ENCODE measurements around the gene TMEM72.

The TMEM72 gene

DNA sequence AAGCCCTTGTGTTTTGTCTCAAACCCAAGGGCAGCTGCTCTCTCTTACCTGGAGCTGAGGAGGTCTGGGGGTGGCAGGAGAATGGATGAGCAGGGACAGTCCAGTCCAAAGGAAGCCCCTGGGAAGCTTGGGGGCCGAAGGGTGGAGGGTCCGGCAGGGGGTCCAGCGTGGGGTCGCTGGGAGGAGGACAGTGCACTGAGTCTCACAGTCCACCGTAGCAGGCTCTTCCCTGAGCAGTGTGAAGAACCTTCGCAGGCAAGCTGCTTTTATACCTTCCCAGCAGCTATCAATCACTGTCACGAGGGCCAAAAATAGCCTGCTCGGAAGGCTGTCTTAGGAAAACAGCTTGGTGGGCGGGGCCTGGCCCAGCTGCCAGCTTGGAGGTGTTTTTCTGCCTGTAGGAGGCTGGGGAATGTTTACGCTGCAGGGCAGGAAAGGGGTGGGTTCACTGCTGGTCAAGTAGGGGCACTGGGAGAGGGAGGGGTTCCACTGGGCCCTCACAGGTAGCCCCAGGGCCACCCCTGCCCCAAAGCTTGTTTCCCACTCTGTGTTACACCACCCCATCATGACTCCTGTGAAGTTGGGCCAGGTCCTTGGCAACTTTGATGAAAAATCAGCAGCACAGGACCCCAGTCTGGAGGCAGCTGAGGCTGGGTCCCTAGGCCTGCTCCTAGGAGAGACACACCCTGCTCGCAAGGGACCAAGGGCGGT lies 67.6 kb downstream of the TMEM72 start, which contains the start of gene DEPP1:
Gene DEPP1 (minus strand): TSS at position 240 of the 711 bp plus-strand sequence. CDS start 779 bp downstream, outside the sequence.
- DNase-seq (ENCODE audit: low read depth, low spot score): peak; percentile 99

DNA sequence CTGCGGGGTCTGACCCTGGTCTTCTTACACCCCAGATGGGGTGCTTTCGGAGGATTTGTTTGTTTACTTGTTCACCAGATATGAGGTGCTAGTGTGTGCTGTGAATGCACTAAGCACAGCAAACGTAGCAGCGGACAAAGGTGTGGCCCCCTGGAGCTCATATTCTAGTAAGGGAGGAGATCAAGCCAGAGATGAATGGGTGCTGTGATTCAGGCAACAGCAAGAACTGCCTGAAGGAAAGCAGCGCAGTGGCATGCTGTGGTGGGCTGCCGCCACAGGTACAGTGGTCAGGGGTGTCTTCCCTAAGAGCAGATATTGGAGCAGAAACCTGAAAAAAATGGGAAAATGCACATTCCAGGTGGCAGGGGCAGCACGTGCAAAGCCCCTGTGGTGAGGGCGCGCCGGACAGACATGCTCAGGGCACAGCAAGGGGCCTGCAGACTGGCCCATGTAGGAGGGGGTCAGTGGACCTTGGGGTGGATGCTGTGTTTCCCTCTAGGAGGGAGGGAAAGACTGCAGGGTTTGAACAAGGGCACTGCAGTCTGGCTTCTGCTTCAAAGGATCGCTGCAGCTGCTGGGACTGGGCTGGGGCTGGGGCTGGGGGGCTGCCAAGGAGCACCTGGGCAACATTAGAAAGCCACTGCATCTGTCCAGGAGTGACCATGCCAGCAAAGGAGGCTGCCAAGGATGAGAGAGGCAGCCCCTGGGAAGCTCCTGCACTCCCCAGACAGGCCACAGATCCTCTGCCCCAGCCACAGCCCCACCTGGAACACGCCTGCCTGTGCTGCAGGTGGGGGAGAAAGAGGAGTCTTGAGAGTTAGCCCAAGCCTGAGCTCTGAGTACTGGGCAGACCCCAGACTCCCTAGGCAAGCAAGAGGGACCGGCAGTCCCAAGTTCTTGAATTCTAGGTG lies 68.4 kb downstream of the TMEM72 start:
- DNase-seq (ENCODE audit: low read depth, low spot score): no peak

DNA sequence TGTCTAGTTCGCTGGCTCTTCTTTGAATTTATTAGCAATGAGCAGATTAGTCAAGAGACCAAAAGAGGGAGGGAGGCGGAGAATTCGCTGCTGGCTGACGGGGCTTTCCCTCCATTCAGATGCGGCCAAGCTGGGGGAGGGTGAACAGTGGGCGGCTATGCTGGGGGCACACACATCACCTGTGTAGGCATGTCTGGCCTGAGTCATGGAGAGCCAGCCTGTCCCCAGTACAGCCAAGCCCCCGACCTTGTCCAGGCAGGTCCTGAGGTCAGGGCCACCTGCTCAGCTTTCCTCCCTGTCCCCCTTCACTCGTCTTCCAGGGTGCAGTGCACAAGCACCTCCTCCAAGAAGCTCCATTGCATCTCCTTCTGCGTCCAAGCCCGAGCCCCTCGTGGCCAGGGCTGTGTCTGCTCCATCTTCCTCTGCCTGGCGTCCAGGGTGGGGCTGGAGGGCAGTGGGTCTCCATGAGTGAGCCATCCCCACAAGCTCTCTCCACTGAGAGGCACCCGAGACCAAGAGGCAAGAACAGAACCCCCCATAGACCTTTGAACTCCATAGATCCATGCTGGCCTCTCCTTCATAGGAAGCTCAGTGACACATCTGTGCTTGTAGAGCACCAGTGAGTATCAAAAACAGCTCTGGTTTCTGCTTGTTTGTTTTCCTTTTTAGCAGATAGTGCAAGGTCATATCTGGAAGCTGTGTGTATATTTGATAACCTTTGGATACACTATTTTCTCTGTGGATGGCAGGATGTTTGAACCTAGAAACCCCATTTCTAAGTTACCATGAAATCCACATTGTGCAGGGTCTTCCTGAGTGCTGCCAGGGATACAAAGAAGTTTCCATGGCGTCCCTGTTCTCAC lies 69.4 kb downstream of the TMEM72 start:
- DNase-seq (ENCODE audit: low read depth, low spot score): no peak

DNA sequence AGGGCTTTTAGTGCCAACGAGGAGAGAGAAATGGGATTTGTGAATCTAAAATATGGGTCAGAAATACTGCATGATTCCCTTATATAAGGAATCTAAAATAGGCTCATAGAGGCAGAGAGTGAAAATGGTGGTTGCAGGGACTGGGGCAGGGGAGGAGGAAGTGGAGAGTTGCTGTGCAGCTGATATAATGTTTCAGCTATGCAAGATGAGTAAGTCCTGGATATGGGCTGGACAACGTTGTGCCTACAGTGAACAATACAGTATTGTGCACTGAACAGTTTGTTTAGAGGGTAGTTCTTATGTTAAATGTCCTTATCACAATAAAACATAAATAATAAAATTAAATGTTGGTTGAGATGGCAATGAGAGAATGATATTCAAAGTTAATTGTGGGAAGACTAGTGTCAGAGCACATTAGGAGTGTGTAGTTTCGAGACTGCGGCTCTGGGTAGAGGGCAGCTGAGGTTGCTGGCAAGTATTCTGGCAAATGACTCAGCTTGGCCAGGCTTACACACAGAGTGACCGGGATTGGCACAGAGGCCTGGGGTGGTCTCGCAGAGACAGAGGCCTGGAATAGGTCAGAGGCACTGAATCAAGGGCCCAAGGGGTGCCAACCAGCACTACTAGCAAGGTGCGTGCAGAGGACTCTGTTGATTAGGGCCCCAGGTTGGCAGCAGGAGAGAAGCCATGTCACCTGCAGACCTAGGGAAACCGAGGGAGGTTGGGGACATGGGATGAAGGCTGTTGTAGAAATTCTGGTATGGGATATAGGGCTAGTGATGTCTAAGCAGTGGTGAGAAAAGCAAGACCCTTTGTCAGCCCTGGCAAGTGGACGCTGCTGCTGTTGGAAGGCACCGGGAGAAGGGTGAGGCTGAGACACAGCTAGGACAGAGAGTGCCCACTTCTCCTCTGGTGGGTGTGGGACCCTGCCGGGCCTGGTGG lies 70.3 kb downstream of the TMEM72 start:
- DNase-seq (ENCODE audit: low read depth, low spot score): no peak

DNA sequence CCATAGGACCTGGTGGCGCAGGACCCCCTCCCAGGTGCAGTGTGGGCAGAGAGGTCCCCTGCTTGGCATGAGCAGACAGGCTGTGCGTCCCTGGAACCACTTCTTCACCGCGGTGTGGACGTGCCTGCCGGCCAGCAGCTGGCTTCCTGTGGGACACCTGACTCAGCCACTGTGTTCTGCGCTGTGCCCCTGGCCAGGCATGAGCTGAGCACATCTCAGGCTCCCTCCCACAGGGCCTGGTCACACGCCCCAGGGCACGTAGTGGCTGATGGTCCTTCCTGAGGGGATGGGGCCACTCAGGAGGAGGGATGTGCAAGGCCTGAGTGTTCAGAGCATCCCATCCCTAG lies 71.0 kb downstream of the TMEM72 start:
- DNase-seq (ENCODE audit: low read depth, low spot score): no peak

DNA sequence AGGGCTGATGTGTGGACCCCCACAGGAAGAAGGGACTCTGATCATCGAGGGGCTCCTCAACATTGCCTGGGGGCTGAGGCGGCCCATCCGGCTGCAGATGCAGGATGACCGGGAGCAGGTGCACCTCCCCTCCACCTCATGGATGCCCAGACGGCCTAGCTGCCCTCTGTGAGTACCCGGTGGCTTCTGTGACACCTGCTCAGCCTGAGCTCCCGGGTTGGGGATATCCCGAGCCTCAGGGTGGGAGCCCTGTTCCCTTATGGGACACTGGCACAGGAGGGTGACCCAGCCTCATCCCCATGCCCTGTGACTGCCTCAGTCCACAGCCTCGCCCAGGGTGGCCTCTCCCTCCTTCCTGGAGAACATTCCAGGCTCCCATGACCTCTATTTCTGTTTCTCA lies 71.4 kb downstream of the TMEM72 start:
- DNase-seq (ENCODE audit: low read depth, low spot score): no peak

DNA sequence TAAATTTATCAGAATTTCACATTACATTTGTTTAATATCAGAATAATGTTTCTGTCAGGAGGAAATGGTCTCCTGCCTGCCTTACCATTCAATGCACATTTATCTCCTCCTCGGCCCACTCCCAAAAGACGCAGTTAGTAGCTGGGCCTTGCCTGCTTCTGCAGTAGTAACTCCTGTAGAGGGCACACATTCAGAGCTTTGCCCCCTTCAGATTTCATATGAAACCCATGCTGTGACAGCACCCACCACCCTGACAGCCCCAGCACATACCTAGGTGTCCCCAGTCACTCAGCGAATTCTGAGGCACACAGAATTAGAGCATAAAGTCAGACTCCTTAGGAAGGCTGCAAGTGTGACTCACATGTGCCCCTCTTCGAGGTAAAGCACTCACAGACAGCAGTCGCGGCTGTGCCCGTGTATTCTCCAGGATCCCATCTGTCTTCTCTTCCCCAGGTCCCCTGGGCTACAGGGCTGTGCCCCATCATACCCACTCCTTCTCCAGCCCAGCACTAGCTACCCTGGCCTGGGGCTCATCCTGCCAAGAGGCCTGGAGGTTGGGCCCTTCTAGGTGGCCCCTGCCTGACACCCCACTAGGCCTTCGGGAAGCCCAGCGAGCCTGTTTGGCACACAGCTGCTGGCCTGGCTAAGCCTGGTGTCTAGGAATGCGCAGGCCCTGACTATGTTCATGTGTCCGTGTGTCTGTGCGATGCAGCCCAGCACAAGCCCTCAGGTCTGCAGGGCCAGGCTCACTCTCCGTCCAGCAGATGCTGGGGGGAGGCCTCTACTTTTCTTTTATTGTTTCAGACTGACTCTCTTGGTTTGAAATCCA lies 72.1 kb downstream of the TMEM72 start:
- no peak for DNase-seq (ENCODE audit: low read depth, low spot score)

DNA sequence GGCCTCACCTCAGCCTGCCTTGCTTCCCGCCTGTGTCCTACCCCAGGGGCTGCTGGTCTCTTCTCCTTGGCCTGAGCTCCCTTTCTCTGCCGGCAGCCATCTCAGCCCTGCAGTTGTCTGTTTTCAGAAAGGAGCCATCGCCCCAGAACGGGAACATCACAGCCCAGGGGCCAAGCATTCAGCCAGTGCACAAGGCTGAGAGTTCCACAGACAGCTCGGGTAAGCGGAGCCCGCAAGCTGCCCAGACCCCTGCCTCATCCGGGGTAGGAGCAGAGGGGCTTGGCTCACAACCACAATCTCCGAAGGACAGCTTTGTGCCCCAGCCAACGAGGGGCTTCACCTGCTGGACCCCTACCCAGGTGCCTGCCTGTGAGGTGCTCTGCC lies 72.8 kb downstream of the TMEM72 start:
- DNase-seq (ENCODE audit: low read depth, low spot score): no peak

DNA sequence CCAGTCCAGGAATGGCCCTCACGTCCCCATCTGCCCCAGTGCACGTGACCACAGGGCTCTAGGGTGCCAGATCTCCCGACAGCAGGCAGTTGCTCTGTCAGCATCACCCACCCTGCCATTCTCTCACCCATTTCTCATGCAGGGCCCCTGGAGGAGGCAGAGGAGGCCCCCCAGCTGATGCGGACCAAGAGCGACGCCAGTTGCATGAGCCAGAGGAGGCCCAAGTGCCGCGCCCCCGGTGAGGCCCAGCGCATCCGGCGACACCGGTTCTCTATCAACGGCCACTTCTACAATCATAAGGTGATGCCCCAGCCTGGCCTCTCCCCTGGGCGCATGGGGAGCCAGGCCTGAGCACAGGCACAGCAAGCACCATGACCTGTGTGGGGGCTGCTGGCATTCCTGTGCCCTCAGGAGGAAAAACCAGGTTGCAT lies 73.5 kb downstream of the TMEM72 start:
- no peak for DNase-seq (ENCODE audit: low read depth, low spot score)

DNA sequence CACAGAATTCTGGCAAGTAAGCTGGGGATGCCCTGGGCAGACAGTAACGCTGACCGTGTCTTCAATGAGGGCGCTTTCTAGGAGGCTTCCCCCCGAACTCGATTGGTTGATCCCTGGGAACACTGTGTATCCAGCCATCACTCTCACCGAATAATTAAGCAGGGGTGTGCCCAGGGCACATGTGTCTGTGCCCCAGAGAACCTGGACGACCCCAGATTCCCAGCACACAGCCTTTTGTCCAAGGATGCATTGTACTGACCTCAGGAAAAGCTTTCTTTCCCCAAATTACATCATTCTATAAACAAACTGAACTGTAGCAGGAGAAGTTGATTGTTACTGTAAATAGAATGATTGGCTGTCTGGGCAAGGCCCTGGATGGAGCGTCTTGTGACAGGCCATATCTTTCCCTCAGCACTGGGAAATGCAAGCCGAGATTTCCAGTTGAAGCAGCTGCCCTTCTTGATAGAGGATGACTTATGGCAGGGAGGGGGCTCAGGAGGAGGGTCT lies 74.1 kb downstream of the TMEM72 start:
- DNase-seq (ENCODE audit: low read depth, low spot score): no peak

DNA sequence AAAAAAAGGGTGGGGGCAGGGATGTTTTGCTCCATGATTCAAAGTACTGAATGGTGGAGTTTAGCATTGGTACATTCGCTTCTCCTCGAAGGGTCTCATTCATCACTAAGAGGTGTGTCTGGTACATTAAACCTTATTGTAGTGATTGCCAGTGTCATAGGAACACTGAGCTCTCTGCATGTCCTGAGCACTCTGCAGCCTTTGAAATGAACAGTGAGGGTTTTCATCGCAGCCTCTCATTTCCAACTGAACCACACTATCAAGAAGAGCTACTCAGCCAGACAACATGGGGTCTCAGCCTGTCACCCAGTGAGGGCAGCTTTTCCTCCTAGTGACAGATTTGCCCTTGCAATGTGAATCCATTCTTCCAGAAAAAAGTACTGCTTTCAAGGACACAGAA lies 75.0 kb downstream of the TMEM72 start:
- no peak for DNase-seq (ENCODE audit: low read depth, low spot score)
